ENCODE data around the gene SH3RF2.

DNA sequence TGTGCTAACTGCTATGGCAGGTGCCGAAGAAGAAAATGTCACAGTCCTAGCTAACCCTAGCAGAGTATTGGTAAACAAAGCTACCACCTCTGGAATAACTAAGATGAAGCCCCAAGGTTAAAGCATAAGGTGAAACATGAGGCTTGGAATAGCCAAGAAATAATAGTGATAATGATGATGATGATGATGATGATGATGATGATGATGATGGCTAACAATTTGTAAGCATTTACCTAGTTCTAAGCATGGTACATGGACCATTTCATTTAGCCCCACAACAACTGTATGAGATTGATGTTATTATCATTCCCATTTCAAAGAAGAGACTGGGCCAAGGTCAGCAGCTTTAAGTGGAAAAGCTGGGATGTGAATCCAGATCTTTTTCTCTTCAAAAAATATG lies 35.3 kb downstream of the SH3RF2 start:
- TF ChIP-seq EZH2 (IDR thresholded peaks at IDR 0.05; ENCODE audit: borderline replicate concordance, low read depth, low read length) = no peak
- TF ChIP-seq, protein P1, sequence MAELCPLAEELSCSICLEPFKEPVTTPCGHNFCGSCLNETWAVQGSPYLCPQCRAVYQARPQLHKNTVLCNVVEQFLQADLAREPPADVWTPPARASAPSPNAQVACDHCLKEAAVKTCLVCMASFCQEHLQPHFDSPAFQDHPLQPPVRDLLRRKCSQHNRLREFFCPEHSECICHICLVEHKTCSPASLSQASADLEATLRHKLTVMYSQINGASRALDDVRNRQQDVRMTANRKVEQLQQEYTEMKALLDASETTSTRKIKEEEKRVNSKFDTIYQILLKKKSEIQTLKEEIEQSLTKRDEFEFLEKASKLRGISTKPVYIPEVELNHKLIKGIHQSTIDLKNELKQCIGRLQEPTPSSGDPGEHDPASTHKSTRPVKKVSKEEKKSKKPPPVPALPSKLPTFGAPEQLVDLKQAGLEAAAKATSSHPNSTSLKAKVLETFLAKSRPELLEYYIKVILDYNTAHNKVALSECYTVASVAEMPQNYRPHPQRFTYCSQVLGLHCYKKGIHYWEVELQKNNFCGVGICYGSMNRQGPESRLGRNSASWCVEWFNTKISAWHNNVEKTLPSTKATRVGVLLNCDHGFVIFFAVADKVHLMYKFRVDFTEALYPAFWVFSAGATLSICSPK (IDR thresholded peaks at IDR 0.05; ENCODE audit: borderline replicate concordance) = no peak
- TF ChIP-seq, protein P2, sequence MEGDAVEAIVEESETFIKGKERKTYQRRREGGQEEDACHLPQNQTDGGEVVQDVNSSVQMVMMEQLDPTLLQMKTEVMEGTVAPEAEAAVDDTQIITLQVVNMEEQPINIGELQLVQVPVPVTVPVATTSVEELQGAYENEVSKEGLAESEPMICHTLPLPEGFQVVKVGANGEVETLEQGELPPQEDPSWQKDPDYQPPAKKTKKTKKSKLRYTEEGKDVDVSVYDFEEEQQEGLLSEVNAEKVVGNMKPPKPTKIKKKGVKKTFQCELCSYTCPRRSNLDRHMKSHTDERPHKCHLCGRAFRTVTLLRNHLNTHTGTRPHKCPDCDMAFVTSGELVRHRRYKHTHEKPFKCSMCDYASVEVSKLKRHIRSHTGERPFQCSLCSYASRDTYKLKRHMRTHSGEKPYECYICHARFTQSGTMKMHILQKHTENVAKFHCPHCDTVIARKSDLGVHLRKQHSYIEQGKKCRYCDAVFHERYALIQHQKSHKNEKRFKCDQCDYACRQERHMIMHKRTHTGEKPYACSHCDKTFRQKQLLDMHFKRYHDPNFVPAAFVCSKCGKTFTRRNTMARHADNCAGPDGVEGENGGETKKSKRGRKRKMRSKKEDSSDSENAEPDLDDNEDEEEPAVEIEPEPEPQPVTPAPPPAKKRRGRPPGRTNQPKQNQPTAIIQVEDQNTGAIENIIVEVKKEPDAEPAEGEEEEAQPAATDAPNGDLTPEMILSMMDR (IDR thresholded peaks at IDR 0.05 in 2 of 3, conservative IDR thresholded peaks at IDR 0.05 in 1 of 3; ENCODE audit: insufficient read depth in 2 of 3, low read depth in 1 of 3, low read length in 3 of 3) = no peak
- no peak for TF ChIP-seq ZBTB1 (CRISPR knock-in tag; IDR thresholded peaks at IDR 0.05; ENCODE audit: borderline replicate concordance, low read depth)
- no peak for TF ChIP-seq FOXJ3 (CRISPR knock-in tag; IDR thresholded peaks at IDR 0.05)
- TF ChIP-seq NR1H2 (CRISPR knock-in tag; IDR thresholded peaks at IDR 0.05) = no peak
- no peak for TF ChIP-seq ELF4 (CRISPR knock-in tag; IDR thresholded peaks at IDR 0.05)
- no peak for TF ChIP-seq SNRNP70 (optimal IDR thresholded peaks at IDR 0.05; ENCODE audit: low read depth, low read length)
- TF ChIP-seq CEBPB (tag; IDR thresholded peaks at IDR 0.05) = no peak
- TF ChIP-seq, protein P3, sequence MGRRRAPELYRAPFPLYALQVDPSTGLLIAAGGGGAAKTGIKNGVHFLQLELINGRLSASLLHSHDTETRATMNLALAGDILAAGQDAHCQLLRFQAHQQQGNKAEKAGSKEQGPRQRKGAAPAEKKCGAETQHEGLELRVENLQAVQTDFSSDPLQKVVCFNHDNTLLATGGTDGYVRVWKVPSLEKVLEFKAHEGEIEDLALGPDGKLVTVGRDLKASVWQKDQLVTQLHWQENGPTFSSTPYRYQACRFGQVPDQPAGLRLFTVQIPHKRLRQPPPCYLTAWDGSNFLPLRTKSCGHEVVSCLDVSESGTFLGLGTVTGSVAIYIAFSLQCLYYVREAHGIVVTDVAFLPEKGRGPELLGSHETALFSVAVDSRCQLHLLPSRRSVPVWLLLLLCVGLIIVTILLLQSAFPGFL (CRISPR knock-in tag; IDR thresholded peaks at IDR 0.05) = no peak

All from K562 (cell line).